LHCN-M2 (cell line): ENCODE measurements around the gene CISH. TPM values are rescaled to one million over a fixed set of nuclear protein-coding genes. Genes with fewer than 3 reads are reported as not detected.

Source experiments
- DNase-seq: peaks from one replicate; pipeline ENCODE4 v3.0.0-alpha.2; 2012; ENCODE audit warnings: low read depth
- total RNA-seq: library from RNA; depleted of rRNA; stranded (reverse); fragments of >200 nt; gene quantifications from 2 replicates; pipeline ENCODE4 v1.2.3, GENCODE V29; 2014

Gene CISH
- total RNA-seq, 1 experiment from 2014 or later: 1.6 TPM

GRCh38 chr3:50615190-50615589 is 3.6 kb upstream of the CISH start:
- no peak for DNase-seq

GRCh38 chr3:50612970-50613846 is 1.6 kb upstream of the CISH start:
- DNase-seq: no peak

- DNase-seq: no peak
Measured at GRCh38 chr3:50612234-50612882, 784 bp upstream of the CISH start.

GRCh38 chr3:50610992-50611463 is 546 bp downstream of the CISH start:
- no peak for DNase-seq

GRCh38 chr3:50610181-50610971 is 1.2 kb downstream of the CISH start:
- DNase-seq: no peak

- DNase-seq: no peak
Measured at GRCh38 chr3:50609763-50610085, 1.9 kb downstream of the CISH start.

GRCh38 chr3:50609071-50609762 is 2.4 kb downstream of the CISH start:
- no peak for DNase-seq

- DNase-seq: no peak
Measured at GRCh38 chr3:50608278-50608677, 3.3 kb downstream of the CISH start.

GRCh38 chr3:50607271-50608091 is 4.1 kb downstream of the CISH start:
- no peak for DNase-seq

- no peak for DNase-seq
Measured at GRCh38 chr3:50606596-50606995, 5.0 kb downstream of the CISH start.

- no peak for DNase-seq
Measured at GRCh38 chr3:50605901-50606326, 5.7 kb downstream of the CISH start.

- DNase-seq: no peak
Measured at GRCh38 chr3:50604628-50605588, 6.7 kb downstream of the CISH start.

GRCh38 chr3:50604110-50604621 is 7.4 kb downstream of the CISH start:
- no peak for DNase-seq

- DNase-seq: no peak
Measured at GRCh38 chr3:50603261-50604109, 8.1 kb downstream of the CISH start.

- no peak for DNase-seq
Measured at GRCh38 chr3:50602595-50603191, 8.9 kb downstream of the CISH start.

- DNase-seq: peak; percentile 95
Measured at GRCh38 chr3:50600841-50601591, 10.6 kb downstream of the CISH start.

- DNase-seq: no peak
Measured at GRCh38 chr3:50600141-50600753, 11.3 kb downstream of the CISH start.
